ENCODE data around the gene CHTOP.

- TF ChIP-seq POLR2A (IDR thresholded peaks at IDR 0.05) (no peak), CTCF (IDR thresholded peaks at IDR 0.05) (no peak)
These were observed 55.0 kb downstream of the CHTOP start for GRCh38 chr1:153688736-153689328.
